ENCODE data around the gene CARHSP1.
"Not testable (repeated sequence)": the region's sequence is repeated elsewhere in the genome, so short reads cannot be mapped to it uniquely, and the experiment has no call there.

CARHSP1 gene

GRCh38 chr16:8819411-8820034, 49.3 kb downstream of the CARHSP1 start:
- DNase-seq: no peak

DNA sequence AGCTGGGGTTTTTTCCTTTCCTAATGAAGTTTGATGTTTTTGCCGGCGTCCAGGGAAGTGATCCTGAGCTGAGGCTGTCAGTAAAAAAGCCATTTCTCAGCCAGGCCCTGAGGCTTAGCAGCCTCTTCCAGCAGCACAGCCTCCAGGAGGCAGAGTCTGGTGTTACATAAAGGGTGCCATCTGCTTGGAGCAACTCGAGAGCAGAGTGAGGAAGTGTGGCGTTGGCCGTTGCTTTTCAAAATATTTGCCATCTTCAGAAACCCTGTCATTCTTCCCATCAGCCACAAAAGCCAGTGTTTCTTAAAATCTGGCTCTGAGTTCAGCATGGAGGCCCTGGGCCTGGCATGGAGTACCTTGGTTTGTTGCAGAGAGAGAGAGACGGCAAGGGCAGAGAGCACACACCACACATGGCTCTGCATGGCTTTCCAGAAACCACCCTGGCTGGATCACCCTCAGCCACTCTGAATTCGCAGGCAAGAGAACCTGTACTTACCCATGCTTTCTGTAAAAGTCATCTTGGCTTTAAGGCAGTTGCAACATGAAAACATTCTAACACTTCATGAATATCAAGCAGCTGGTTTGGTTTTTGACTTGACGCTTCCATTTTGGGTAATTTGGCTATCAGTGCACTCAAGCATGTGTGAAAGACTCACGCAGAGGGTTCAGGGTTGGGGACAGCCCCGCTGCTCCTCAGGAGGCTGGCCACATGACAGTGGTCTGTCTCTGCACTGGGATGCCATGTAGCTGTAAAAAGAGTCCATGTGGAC, 50.1 kb downstream of the CARHSP1 start:
- DNase-seq: no peak

DNA sequence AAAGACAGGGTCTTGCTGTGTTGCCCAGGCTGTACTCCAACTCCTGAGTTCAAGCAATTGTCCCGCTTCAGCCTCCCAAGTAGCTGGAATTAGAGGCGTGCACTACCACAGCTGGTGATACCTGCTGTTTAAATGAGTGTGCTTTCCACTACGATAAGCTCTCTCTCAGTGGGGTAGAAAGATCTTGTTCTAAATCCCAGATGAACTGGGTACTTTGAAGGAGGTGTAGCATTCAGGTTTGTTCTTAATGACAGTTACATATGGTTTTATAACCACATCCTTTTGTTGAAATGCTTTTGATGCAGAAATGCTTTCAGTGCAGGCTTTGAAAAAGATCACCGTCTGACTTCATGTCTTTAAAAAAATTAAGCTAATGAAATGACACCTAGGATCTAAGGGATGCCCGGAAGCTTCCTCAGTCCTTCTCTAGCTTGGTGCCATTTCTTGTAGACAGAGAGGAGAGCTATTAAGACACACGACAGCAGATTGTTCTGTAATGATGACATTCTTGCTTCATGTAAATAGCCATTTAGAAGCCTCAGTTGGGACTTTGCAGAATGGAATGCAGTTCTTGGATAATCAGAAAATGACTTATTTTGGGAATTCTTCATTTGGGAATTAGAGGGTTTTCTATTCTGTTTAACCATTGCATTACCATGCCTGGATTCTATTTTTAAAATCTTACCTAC, 51.7 kb downstream of the CARHSP1 start:
- no peak for DNase-seq

GRCh38 chr16:8814095-8814806, 54.6 kb downstream of the CARHSP1 start:
- DNase-seq: no peak

DNA sequence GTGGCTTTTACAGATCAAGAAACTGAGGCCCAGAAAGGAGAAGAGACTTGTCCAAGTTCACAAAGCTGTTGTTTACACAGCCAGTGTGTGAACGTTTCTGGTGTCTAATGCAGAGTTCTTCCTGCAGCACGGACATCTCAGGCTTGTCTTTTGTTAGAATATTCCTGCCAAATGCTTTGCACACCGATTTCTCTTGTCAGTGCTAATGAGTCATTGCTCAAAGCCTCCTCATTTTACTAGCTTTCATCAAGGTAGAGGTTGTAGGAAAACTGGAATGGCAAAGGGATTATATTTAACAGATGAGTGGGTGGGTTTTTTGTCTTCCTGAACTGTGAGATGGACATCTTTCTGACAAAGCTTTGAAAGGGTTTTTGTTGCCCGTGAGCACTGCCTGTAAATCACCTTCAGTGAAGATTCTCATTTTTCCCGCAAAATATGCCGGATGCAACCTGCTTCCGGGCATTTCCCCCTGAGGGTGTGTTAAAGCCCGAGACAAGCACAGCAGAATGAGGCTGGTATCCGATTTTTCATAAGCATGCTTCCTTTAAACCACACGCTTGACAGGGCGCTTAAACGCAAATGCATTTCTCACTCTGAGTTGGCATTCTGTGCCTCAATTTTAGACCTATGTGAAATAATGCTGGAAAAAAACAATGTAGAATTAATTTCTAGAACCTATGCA, 56.5 kb downstream of the CARHSP1 start:
- no peak for DNase-seq

- DNase-seq: no peak
Measured at GRCh38 chr16:8808613-8809353, 60.0 kb downstream of the CARHSP1 start.

- DNase-seq: no peak
Measured at GRCh38 chr16:8808009-8808408, 60.8 kb downstream of the CARHSP1 start.

DNA sequence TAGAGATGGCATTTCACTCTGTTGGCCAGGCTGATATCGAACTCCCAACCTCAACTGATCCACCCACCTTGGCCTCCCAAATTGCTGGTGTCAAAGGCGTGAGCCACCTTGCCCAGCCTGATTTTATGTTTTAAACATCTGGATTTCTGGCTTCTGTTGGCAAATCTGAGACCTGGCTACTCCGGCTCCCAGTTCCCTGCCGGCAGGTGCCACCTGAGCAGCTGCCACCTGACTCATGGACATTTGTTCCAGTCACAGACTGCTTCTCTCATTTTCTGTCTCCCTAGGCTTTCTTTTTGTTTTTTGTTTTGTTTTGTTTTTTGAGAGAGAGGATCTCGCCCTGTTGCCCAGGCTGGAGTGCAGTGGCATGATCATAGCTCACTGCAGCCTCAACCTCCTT, 61.6 kb downstream of the CARHSP1 start:
- no peak for DNase-seq

- DNase-seq: no peak
Measured at GRCh38 chr16:8806272-8806983, 62.4 kb downstream of the CARHSP1 start.

DNA sequence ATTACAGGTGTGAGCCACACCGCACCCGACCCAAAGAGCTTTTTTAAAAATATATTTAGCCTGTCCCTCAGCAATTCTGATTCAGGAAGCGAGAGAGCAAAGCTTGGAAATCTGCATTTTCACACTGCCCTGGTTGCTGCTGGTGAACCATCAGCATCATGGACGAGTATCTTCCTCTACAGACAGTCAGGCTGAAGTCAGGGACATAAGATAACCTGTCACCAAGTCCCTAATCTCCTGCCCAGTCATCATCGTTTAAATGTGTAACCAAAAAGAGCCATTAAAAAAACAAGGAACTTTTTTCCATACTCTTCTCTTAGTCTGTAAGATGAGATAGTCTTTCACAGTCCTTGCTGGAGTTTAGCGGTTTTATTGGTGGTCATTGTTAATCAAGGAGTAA, 64.5 kb downstream of the CARHSP1 start:
- no peak for DNase-seq

DNA sequence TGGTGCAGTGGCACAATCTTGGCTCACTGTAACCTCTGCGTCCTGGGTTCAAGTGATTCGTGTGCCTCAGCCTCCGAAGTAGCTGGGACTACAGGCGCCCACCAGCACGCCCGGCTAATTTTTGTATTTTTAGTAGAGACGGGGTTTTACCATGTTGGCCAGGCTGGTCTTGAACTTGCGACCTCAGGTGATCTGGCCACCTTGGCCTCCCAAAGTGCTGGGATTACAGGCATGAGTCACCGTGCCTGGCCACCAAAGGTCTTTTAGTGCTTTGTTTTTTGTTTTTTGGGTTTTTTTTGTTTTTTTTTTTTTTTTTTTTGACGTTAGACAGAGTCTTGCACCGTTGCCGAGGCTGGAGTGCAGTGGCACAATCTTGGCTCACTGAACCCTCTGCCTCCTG, 65.1 kb downstream of the CARHSP1 start:
- not testable (repeated sequence) for DNase-seq

Measured in NCI-H1105 treated with DMSO at 0.1 percent for 48 hours (cell line).